ENCODE measurements around the gene ANKRD34B.
"Not testable (repeated sequence)": the region's sequence is repeated elsewhere in the genome, so short reads cannot be mapped to it uniquely, and the experiment has no call there.

Gene ANKRD34B

DNA sequence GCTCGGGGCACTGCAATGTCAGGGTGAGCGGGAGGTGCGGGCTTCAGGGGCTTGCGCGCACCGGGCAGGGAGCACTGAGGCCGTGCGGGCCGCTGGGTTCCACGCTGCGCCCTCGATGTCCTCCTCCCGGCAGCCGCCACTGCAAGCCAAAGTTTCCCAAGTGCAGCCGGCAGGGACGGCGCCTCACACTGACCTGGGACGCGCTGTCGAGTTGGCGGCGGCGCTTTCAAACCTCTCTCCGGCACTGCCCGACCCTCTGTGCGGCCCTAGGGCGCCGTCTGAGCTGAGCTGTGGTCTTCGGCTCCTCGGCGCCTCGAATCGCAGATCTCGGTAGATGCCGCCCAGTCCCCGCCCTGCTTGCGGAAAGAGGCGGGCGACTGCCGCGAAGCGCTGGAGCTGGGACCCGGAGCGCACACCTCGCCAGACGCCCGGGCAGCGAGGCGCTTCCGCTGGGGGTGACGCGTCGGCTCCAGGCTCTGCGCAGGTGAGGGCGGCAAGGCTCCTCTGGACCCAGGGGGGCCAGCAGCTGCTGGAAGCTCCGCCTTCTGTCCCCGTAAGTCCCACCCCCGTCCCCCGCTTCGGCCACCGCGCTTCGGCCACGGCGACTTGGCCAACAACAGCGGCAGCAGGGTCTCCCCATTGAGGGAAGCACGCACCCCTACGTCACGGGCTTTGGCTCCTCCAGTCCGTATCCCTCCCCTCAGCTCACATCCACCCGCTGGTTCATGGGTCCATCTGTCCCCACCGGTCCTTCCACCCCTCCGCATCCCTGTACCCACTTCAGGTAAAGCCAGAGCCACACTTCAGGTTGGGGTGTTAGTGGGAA, at the start of gene ANKRD34B:
Gene ANKRD34B (minus strand): TSS at position 320 of the 826 bp plus-strand sequence. CDS start 10,261 bp downstream, outside the sequence.
- no peak for DNase-seq

- no peak for DNase-seq
Measured at GRCh38 chr5:80619086-80619485, 49.0 kb upstream of the ANKRD34B start.

DNA sequence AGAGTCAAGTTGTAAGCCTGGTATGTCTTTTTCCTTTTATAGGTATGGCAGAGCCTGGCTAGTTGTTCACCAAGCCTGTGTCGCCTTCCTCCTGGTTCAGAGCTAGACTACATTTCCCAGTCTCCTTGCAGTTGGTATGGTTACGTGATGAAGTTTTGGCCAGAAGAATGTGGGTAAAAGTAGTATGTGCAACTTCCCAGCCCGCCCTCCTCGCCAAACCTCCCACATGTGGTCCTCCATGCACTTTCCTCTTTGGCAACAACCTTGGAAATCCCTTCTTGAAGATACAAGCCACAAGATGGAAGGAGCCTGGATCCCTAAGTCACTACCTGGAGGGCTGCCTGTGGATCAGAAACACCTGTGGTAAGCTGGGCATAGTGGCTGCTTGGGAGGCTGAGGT, 48.4 kb upstream of the ANKRD34B start:
- no peak for DNase-seq

GRCh38 chr5:80615266-80615914, 45.3 kb upstream of the ANKRD34B start:
- DNase-seq = no peak

DNA sequence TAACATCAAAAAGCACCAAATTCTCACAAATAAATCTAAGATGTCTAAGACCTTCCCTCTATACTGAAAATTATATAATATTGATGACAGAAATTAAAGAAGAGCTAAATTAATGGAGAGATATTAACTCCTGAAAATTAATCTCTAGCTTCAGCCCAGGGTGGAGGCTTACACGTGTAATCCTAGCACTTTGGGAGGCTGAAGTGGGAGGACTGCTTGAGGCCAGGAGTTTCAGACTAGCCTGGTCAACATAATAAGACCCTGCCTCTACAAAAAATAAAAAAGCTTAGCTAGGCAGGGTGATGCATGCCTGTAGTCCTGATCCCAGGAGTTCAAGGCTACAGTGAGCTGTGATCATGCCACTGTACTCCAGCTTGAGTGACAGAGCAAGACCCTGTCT, 39.6 kb upstream of the ANKRD34B start:
- no peak for DNase-seq

DNA sequence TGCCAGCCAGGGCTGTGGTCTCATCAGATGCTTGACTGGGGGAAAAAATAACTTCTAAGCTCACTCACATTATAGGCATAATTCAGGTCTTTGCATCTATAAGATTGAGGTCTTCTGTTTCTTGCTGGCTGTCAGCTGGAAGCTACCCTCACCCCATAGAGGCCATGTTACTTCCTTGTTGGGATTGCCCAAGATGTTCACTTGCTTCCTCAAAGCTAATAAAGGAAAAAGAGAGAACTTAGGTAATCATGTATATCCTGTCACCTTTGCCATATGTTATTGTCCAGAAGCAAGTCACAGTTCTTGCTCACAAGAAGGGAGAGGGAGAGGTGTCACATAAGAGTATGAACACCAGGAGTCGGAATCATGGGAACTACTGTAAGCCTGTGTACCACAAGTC, 38.7 kb upstream of the ANKRD34B start:
- no peak for DNase-seq

- DNase-seq = no peak
Measured at GRCh38 chr5:80607832-80608231, 37.8 kb upstream of the ANKRD34B start.

- DNase-seq = no peak
Measured at GRCh38 chr5:80607343-80607742, 37.3 kb upstream of the ANKRD34B start.

DNA sequence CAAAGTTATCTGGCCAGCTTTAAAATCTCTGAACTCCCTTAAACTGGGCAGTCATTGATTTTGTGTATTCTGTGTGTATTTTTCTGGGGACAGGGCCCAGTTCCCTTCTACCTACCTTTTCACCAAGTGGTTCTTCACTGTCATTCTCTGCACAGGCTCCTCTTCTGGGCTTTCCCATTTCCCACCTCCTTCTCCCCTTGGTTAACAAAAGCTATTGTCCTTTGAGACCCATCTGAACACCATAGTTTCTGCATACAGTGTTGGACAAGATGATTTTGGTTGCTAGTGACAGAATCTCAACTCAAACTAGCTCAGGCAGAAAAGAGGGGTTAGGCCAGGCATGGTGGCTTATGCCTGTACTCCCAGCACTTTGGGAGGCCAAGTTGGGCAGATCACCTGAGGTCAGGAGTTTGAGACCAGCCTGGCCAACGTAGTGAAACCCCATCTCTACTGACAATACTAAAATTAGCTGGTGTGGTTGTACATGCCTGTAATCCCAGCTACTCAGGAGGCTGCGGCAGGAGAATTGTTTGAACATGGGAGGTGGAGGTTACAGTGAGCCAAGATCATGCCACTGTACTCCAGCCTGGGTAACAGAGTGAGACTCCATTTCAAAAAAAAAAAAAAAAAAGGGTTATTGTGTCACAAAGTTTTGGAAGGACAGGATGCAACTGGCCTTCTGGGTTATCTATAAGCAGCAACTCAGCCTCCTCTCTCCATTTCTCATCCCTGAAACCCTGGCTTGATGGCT, 31.0 kb upstream of the ANKRD34B start:
- no peak for DNase-seq

GRCh38 chr5:80597500-80597899, 27.4 kb upstream of the ANKRD34B start:
- no peak for DNase-seq

DNA sequence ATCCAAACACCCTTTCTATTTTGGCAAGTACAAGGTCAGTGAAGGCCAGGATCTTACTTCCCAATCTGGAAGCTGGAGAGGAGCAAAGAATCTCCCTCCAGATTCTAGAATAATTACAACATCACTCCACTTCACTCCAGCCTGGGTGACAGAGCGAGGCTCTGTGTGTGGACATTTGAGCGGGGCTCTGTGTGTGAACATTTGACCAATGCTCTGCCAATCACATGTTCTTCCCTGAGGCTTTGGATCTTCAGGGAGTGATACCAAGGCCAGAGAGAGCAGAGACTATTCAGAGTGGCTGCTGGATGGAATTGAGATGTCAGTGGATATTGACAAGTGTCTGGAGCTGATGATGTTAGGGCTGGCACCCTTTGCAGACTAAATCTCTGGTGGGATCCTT, 24.7 kb upstream of the ANKRD34B start:
- DNase-seq = no peak

DNA sequence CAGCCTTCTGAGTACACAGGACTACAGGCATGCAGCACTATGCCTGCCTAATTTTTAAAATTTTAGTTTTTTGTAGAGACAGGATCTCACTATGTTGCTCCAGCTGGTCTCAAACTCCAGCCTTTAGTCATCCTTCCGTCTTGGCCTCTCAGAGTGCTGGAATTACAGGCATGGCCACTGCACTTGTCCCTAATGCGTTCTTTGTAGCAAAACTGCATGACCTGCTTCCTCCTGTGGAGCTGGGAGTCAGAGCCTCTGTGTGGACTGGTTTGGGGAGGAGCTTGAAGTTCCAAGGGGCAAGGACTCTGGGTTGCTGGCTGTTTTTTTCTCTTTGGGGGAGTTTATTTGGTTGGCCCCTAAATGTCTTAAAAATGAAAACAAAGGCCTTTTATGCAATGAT, 22.7 kb upstream of the ANKRD34B start:
- no peak for DNase-seq

GRCh38 chr5:80592105-80592504, 22.0 kb upstream of the ANKRD34B start:
- DNase-seq = no peak

- DNase-seq = no peak
Measured at GRCh38 chr5:80591352-80591751, 21.3 kb upstream of the ANKRD34B start.

DNA sequence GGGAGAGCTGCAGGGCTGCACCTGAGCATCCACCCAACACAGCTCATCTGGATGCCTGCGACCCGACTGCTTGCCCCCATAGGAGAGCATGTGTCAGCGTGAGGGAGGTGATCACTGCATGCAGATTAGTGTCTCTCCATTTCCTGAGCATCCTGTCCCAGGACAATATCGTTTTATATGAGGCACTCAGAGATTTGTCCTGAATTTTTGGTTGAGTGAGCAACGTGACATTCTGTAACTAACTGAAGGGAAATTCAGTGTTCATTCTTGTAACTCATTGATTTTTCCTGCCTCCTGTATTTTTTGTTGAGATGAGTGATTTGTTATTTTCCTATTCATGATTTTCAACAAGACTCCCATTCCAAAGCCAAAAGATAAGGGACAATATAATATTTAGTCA, 20.7 kb upstream of the ANKRD34B start:
- no peak for DNase-seq

DNA sequence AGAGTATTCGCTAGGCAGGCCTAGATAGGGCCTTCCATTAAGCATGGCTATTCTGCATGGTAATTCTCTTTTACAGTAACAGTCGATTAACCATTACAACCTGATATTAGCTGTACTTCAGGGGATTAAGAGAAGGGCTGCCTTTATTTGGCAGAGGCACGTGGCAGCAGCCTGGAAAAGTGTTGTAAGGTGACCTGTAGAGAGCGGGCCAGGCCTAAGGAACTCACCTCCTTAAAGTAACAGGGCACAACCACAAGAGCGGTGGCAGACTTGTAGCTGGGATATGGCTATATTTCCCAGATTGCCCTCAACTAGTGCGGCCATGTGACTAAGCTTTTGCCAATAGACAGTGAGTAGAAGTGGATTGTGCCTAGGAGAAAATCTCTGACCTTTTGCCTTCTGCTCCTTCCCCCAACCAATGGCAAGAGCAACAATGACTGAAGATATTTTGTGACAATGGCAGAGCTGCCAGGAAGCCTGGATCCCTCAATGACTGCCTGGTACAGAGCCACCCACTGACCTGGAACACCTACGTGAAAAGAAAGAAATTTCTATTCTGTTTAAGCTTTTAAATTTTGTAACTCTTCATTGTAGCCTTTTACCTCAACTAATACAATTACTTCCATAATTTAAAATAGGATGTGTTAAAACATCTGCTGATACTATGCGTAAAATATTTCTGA, 18.9 kb upstream of the ANKRD34B start:
- DNase-seq = no peak

GRCh38 chr5:80584770-80585169, 14.7 kb upstream of the ANKRD34B start:
- DNase-seq = no peak

GRCh38 chr5:80580291-80580690, 10.2 kb upstream of the ANKRD34B start:
- DNase-seq = not testable (repeated sequence)

DNA sequence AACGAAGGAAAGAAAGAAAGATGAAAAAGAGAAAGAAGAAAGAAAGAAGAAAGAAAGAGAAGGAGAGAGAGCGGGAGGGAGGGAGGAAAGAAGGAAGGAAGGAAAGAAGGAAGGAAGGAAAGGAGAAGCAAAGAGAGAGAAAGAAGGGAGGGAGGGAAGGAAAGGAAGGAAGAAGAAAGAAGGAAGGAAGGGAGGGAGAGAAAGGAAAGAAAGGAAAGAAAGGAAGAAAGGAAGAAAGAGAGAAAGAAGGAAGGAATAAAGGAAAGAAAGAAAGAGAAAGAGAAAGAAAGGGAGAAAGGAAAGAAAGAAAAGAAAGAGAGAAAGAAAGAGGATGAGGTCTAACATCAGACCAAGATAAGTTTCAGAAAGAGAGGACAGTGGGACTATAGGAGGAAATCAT, 9.0 kb upstream of the ANKRD34B start:
- no peak for DNase-seq

- DNase-seq = no peak
Measured at GRCh38 chr5:80577707-80578106, 7.6 kb upstream of the ANKRD34B start.

DNA sequence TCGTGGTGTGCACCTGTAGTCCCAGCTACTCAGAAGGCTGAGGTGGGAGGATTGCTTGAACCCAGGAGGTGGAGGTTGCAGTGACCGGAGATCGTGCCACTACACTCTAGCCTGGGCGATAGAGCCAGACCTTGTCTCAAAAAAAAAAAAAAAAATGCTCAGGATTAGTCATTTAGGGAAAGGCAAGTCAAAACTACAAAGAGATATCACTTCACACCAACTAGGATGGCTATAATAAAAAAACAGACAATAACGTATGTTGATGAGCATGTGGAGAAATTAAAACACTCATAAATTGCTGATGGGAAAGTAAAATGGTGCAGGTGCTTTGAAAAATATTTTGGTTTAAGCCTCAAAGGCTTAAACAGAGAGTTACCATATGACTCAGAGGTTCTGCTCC, 6.3 kb upstream of the ANKRD34B start:
- DNase-seq = no peak

GRCh38 chr5:80573062-80573461, 3.0 kb upstream of the ANKRD34B start:
- DNase-seq = no peak
